Bronchial epithelial cell (primary cell): ENCODE data around the gene CBX3. TPM values are rescaled to one million over a fixed set of nuclear protein-coding genes. Genes with fewer than 3 reads are reported as not detected.

ENCODE experiments used
- DNase-seq: peaks from one replicate; pipeline ENCODE4 v3.0.0-alpha.2; 2010; ENCODE audit warnings: low read depth
- FAIRE-seq: peaks from 2 replicates; lab custom pipeline; 2011; peaks lifted over from hg19 to GRCh38; lab: Jason Lieb, UNC
- H3K27me3 ChIP-seq: 2 replicates; pipeline ENCODE4 v1.5.1; 2011; ENCODE audit warnings: low read length; ENCODE audit not compliant: control insufficient read depth, insufficient read depth
- H3K36me3 ChIP-seq: 2 replicates; pipeline ENCODE4 v1.5.1; 2011; ENCODE audit warnings: low read length; ENCODE audit not compliant: control insufficient read depth, insufficient read depth
- H3K4me3 ChIP-seq: 2 replicates; pipeline ENCODE4 v1.5.1; 2011; ENCODE audit warnings: mild to moderate bottlenecking, low read depth, low read length, control low read depth
- total RNA-seq: library from RNA; depleted of rRNA; stranded (reverse); fragments of >200 nt; gene quantifications from 2 replicates; pipeline ENCODE4 v1.2.1, GENCODE V29; 2014
- TF ChIP-seq, protein P1 (sequence below): IDR thresholded peaks from 2 replicates; pipeline ENCODE4 v1.5.1; 2011; ENCODE audit warnings: mild to moderate bottlenecking, moderate library complexity, low read length, control low read depth, inconsistent platforms; ENCODE audit not compliant: insufficient read depth, severe bottlenecking

CBX3 gene
- total RNA-seq, 1 donor from 2014 or later, result 87.7 TPM

- DNase-seq, result peak; percentile 79
- no peak for FAIRE-seq
Observed at GRCh38 chr7:26155531-26156375, 45.8 kb upstream of the CBX3 start.

GRCh38 chr7:26156451-26157420 is 44.8 kb upstream of the CBX3 start:
- Histone ChIP-seq H3K27me3 (no peaks in the 10 kb centered on the region), H3K36me3 (no peaks in the 10 kb centered on the region), H3K4me3 (no peak overlapping the region)
- no peak for FAIRE-seq
- TF ChIP-seq, protein P1, sequence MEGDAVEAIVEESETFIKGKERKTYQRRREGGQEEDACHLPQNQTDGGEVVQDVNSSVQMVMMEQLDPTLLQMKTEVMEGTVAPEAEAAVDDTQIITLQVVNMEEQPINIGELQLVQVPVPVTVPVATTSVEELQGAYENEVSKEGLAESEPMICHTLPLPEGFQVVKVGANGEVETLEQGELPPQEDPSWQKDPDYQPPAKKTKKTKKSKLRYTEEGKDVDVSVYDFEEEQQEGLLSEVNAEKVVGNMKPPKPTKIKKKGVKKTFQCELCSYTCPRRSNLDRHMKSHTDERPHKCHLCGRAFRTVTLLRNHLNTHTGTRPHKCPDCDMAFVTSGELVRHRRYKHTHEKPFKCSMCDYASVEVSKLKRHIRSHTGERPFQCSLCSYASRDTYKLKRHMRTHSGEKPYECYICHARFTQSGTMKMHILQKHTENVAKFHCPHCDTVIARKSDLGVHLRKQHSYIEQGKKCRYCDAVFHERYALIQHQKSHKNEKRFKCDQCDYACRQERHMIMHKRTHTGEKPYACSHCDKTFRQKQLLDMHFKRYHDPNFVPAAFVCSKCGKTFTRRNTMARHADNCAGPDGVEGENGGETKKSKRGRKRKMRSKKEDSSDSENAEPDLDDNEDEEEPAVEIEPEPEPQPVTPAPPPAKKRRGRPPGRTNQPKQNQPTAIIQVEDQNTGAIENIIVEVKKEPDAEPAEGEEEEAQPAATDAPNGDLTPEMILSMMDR, result no peak
- peak; percentile 95 for DNase-seq

More at GRCh38 chr7:26155531-26156375, 45.8 kb upstream of the CBX3 start:
- Histone ChIP-seq H3K4me3 (no peak overlapping the region), H3K27me3 (no peaks in the 10 kb centered on the region), H3K36me3 (no peaks in the 10 kb centered on the region)
- TF ChIP-seq, protein P1, result no peak

- Histone ChIP-seq H3K36me3 (no peaks in the 10 kb centered on the region), H3K27me3 (no peaks in the 10 kb centered on the region), H3K4me3 (no peak overlapping the region)
- TF ChIP-seq, protein P1, result no peak
- FAIRE-seq (no peak), DNase-seq (no peak)
Observed at GRCh38 chr7:26157520-26158105, 43.9 kb upstream of the CBX3 start.

GRCh38 chr7:26159243-26159642 is 42.3 kb upstream of the CBX3 start:
- no peaks in the 10 kb centered on the region for H3K27me3 ChIP-seq
- no peak overlapping the region for H3K4me3 ChIP-seq
- DNase-seq (peak; percentile 32), FAIRE-seq (no peak)
- H3K36me3 ChIP-seq, result no peaks in the 10 kb centered on the region
- TF ChIP-seq, protein P1, result no peak

DNA sequence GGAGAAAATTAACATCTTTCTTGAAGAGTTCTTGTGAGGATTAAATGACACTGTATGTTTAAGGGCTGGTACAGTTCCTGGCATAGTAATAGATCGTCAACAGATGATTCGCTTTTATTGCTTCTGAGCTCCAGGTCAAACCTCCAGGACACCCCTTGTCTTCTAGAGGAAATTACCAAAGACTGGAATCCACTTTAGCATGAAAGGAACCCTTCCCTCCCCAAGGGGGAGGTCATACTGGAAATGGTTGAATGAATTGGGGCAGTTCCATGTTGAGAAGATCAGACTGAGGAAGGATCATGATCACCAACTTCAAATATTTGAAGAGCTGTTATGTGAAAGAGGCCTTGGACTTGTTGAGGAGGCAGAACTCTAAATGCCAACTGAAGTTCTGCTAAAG is 40.6 kb upstream of the CBX3 start:
- no peak for DNase-seq
- no peaks in the 10 kb centered on the region for H3K27me3 ChIP-seq
- no peak overlapping the region for H3K4me3 ChIP-seq
- FAIRE-seq, result no peak
- no peaks in the 10 kb centered on the region for H3K36me3 ChIP-seq
- TF ChIP-seq, protein P1, result no peak
